GM21381 (cell line): Measurements from ENCODE around the gene GBP7.
"Not testable (repeated sequence)": the region's sequence is repeated elsewhere in the genome, so short reads cannot be mapped to it uniquely, and the experiment has no call there.

Experiments used
- ATAC-seq: cut with Tn5 transposase; IDR thresholded peaks from one replicate; pipeline ENCODE4 v1.9.1; 2021; ENCODE audit warnings: mild to moderate bottlenecking, moderate library complexity; ENCODE audit not compliant: unreplicated experiment

Gene GBP7

GRCh38 chr1:89171067-89171438, 4.8 kb downstream of the GBP7 start:
- ATAC-seq = no peak

- no peak for ATAC-seq
Observed at GRCh38 chr1:89170170-89171066, 5.4 kb downstream of the GBP7 start.

- no peak for ATAC-seq
Observed at GRCh38 chr1:89169166-89169565, 6.6 kb downstream of the GBP7 start.

- no peak for ATAC-seq
Observed at GRCh38 chr1:89167590-89168230, 8.1 kb downstream of the GBP7 start.

GRCh38 chr1:89166705-89167104, 9.1 kb downstream of the GBP7 start:
- no peak for ATAC-seq

GRCh38 chr1:89165811-89166210, 10.0 kb downstream of the GBP7 start:
- no peak for ATAC-seq

- no peak for ATAC-seq
Observed at GRCh38 chr1:89151047-89151446, 24.8 kb downstream of the GBP7 start.

- no peak for ATAC-seq
Observed at GRCh38 chr1:89149976-89150375, 25.8 kb downstream of the GBP7 start.

- no peak for ATAC-seq
Observed at GRCh38 chr1:89149229-89149628, 26.6 kb downstream of the GBP7 start.

- ATAC-seq = no peak
Observed at GRCh38 chr1:89147678-89148658, 27.8 kb downstream of the GBP7 start.

GRCh38 chr1:89146721-89147120, 29.1 kb downstream of the GBP7 start:
- ATAC-seq = no peak

- no peak for ATAC-seq
Observed at GRCh38 chr1:89143484-89143883, 32.3 kb downstream of the GBP7 start.

GRCh38 chr1:89142160-89142559, 33.6 kb downstream of the GBP7 start:
- ATAC-seq = no peak

GRCh38 chr1:89133747-89134146, 42.1 kb downstream of the GBP7 start:
- ATAC-seq = no peak

- no peak for ATAC-seq
Observed at GRCh38 chr1:89130716-89131115, 45.1 kb downstream of the GBP7 start.

GRCh38 chr1:89129911-89130310, 45.9 kb downstream of the GBP7 start:
- ATAC-seq = no peak

GRCh38 chr1:89128003-89128458, 47.8 kb downstream of the GBP7 start:
- not testable (repeated sequence) for ATAC-seq

- not testable (repeated sequence) for ATAC-seq
Observed at GRCh38 chr1:89126602-89127565, 48.9 kb downstream of the GBP7 start.

GRCh38 chr1:89125913-89126580, 49.8 kb downstream of the GBP7 start, which contains the start of gene GBP2:
GBP2 (minus strand) TSS chr1:89126114; CDS start chr1:89121966, 4,148 bp downstream.
- ATAC-seq = peak; percentile 76
